ENCODE measurements around the gene OR51D1. TPM values are rescaled to one million over a fixed set of nuclear protein-coding genes. Genes with fewer than 3 reads are reported as not detected.

Gene OR51D1
- polyA plus RNA-seq, 1 donor = 0.01 TPM

GRCh38 chr11:4672470-4672869, 35.2 kb downstream of the OR51D1 start:
- H3K36me3 ChIP-seq (ENCODE audit: control insufficient read depth, insufficient read depth, low read length) = no peaks in the 10 kb centered on the region
- DNase-seq = no peak
- no peak overlapping the region for H3K4me3 ChIP-seq (ENCODE audit: low read length)
- no peaks in the 10 kb centered on the region for H3K27me3 ChIP-seq (ENCODE audit: control insufficient read depth, insufficient read depth, low read length)
- no peak overlapping the region for H3K27ac ChIP-seq (ENCODE audit: low read length)
- H3K4me1 ChIP-seq (ENCODE audit: control insufficient read depth, insufficient read depth, low read length) = no peaks in the 10 kb centered on the region
- H3K9me3 ChIP-seq (ENCODE audit: control insufficient read depth, low read depth, low read length) = no peaks in the 10 kb centered on the region
- 60% methylated on average over 1 of the region's 3 CpGs for WGBS (ENCODE audit: insufficient coverage, low lambda C conversion rate)

DNA sequence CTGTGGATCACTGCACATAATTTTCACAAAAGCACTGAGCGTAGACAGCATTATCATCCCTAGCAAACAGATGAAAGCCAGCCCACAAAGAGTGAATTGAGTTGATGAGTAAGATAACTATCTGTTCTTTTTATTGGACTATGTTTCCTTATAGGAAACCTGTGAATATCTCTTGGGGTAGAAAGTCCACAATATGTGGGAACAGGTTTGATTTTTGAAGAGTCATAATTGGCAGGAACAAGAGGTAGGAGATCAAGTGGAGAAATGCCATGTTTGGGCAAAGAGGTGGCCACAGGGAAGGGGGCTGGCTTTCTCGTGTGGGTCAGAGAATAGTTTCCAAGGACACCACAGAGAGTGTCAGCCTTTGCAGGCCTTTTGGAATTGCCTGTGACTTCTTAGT, 36.5 kb downstream of the OR51D1 start:
- no CpG with 5 or more reads among the region's 2 CpGs for WGBS (ENCODE audit: insufficient coverage, low lambda C conversion rate)
- H3K27ac ChIP-seq (ENCODE audit: low read length) = no peak overlapping the region
- DNase-seq = no peak
- no peaks in the 10 kb centered on the region for H3K36me3 ChIP-seq (ENCODE audit: control insufficient read depth, insufficient read depth, low read length)
- no peak overlapping the region for H3K4me3 ChIP-seq (ENCODE audit: low read length)
- H3K9me3 ChIP-seq (ENCODE audit: control insufficient read depth, low read depth, low read length) = no peaks in the 10 kb centered on the region
- no peaks in the 10 kb centered on the region for H3K4me1 ChIP-seq (ENCODE audit: control insufficient read depth, insufficient read depth, low read length)
- H3K27me3 ChIP-seq (ENCODE audit: control insufficient read depth, insufficient read depth, low read length) = no peaks in the 10 kb centered on the region

- Histone ChIP-seq H3K4me1 (ENCODE audit: control insufficient read depth, insufficient read depth, low read length) (no peaks in the 10 kb centered on the region), H3K36me3 (ENCODE audit: control insufficient read depth, insufficient read depth, low read length) (no peaks in the 10 kb centered on the region), H3K27ac (ENCODE audit: low read length) (no peak overlapping the region), H3K27me3 (ENCODE audit: control insufficient read depth, insufficient read depth, low read length) (no peaks in the 10 kb centered on the region), H3K4me3 (ENCODE audit: low read length) (no peak overlapping the region), H3K9me3 (ENCODE audit: control insufficient read depth, low read depth, low read length) (no peaks in the 10 kb centered on the region)
- 60% methylated on average over 1 of the region's 2 CpGs for WGBS (ENCODE audit: insufficient coverage, low lambda C conversion rate)
- no peak for DNase-seq
Measured at GRCh38 chr11:4677948-4678347, 40.7 kb downstream of the OR51D1 start.

- Histone ChIP-seq H3K27me3 (ENCODE audit: control insufficient read depth, insufficient read depth, low read length) (no peaks in the 10 kb centered on the region), H3K9me3 (ENCODE audit: control insufficient read depth, low read depth, low read length) (no peaks in the 10 kb centered on the region), H3K27ac (ENCODE audit: low read length) (no peak overlapping the region), H3K36me3 (ENCODE audit: control insufficient read depth, insufficient read depth, low read length) (no peaks in the 10 kb centered on the region), H3K4me1 (ENCODE audit: control insufficient read depth, insufficient read depth, low read length) (no peaks in the 10 kb centered on the region), H3K4me3 (ENCODE audit: low read length) (no peak overlapping the region)
- 67% methylated on average over 1 of the region's 3 CpGs for WGBS (ENCODE audit: insufficient coverage, low lambda C conversion rate)
- DNase-seq = peak in 1 of 2 donors; percentile 16
Measured at GRCh38 chr11:4680341-4680740, 43.1 kb downstream of the OR51D1 start.

GRCh38 chr11:4682623-4683419, 45.5 kb downstream of the OR51D1 start:
- Histone ChIP-seq H3K4me3 (ENCODE audit: low read length) (no peak overlapping the region), H3K27ac (ENCODE audit: low read length) (no peak overlapping the region), H3K9me3 (ENCODE audit: control insufficient read depth, low read depth, low read length) (no peaks in the 10 kb centered on the region), H3K27me3 (ENCODE audit: control insufficient read depth, insufficient read depth, low read length) (no peaks in the 10 kb centered on the region), H3K4me1 (ENCODE audit: control insufficient read depth, insufficient read depth, low read length) (no peaks in the 10 kb centered on the region), H3K36me3 (ENCODE audit: control insufficient read depth, insufficient read depth, low read length) (no peaks in the 10 kb centered on the region)
- 89% methylated on average over 2 of the region's 2 CpGs for WGBS (ENCODE audit: insufficient coverage, low lambda C conversion rate)
- no peak for DNase-seq

GRCh38 chr11:4684631-4685285, 47.5 kb downstream of the OR51D1 start:
- H3K9me3 ChIP-seq (ENCODE audit: control insufficient read depth, low read depth, low read length) = no peaks in the 10 kb centered on the region
- no peaks in the 10 kb centered on the region for H3K36me3 ChIP-seq (ENCODE audit: control insufficient read depth, insufficient read depth, low read length)
- no peak overlapping the region for H3K27ac ChIP-seq (ENCODE audit: low read length)
- H3K4me3 ChIP-seq (ENCODE audit: low read length) = no peak overlapping the region
- DNase-seq = no peak
- no CpG with 5 or more reads among the region's 3 CpGs for whole genome bisulfite sequencing (ENCODE audit: insufficient coverage, low lambda C conversion rate)
- H3K27me3 ChIP-seq (ENCODE audit: control insufficient read depth, insufficient read depth, low read length) = no peaks in the 10 kb centered on the region
- no peaks in the 10 kb centered on the region for H3K4me1 ChIP-seq (ENCODE audit: control insufficient read depth, insufficient read depth, low read length)

Other genes with a start within 250 kb of the OR51D1 start
- 48.5 TPM for gene TRIM21, start 243.8 kb upstream of the OR51D1 start, polyA plus RNA-seq
- gene OR52K2, start 188.2 kb upstream of the OR51D1 start, polyA plus RNA-seq = 0.04 TPM
- gene OR52K1, start 154.8 kb upstream of the OR51D1 start, polyA plus RNA-seq = 0.25 TPM
- gene OR52M1, start 92.3 kb upstream of the OR51D1 start, polyA plus RNA-seq = not detected
- 0.03 TPM for gene OR52I2, start 55.7 kb upstream of the OR51D1 start, polyA plus RNA-seq
- 0.03 TPM for gene OR52I1, start 43.4 kb upstream of the OR51D1 start, polyA plus RNA-seq
- 19.8 TPM for gene TRIM68, start 29.2 kb upstream of the OR51D1 start, polyA plus RNA-seq
- gene OR51E1, start 6.5 kb downstream of the OR51D1 start, polyA plus RNA-seq = 3.0 TPM
- 0.34 TPM for gene OR51E2, start 60.4 kb downstream of the OR51D1 start, polyA plus RNA-seq
- gene MMP26, start 67.3 kb downstream of the OR51D1 start, polyA plus RNA-seq = not detected
- gene OR51F1, start 132.5 kb downstream of the OR51D1 start, polyA plus RNA-seq = not detected
- gene OR52R1, start 166.9 kb downstream of the OR51D1 start, polyA plus RNA-seq = not detected
- not detected for gene OR51F2, start 183.8 kb downstream of the OR51D1 start, polyA plus RNA-seq
- gene OR51S1, start 211.7 kb downstream of the OR51D1 start, polyA plus RNA-seq = not detected
- not detected for gene OR51T1, start 244.4 kb downstream of the OR51D1 start, polyA plus RNA-seq

All from large intestine (tissue), 3 donors.